Left lung (tissue), 10 donors: ENCODE measurements around the gene NHERF2. TPM values are rescaled to one million over a fixed set of nuclear protein-coding genes. Genes with fewer than 3 reads are reported as not detected.

Experiments
- ATAC-seq: fragments of 200-7000 bp; cut with Tn5 transposase; one replicate; pipeline ENCODE4 v1.9.1; 2020; ENCODE audit warnings: moderate library complexity
- DNase-seq, 4 donors: peaks; one replicate each; pipeline ENCODE4 v3.0.0-alpha.2; 2013 to 2020
- H3K27ac ChIP-seq, 2 donors: fragments of 200-600 bp; sonication (generic) in 1 of 2; one replicate each; pipeline versions ENCODE4 v1.5.0 to v1.8.0; 2020 to 2021
- H3K27me3 ChIP-seq, 2 donors: fragments of 200-600 bp; sonication (generic) in 1 of 2; one replicate each; pipeline versions ENCODE4 v1.5.0 to v1.8.0; 2020 to 2021
- H3K36me3 ChIP-seq, 2 donors: fragments of 200-600 bp; sonication (generic) in 1 of 2; one replicate each; pipeline versions ENCODE4 v1.5.0 to v1.8.0; 2020 to 2021
- H3K4me1 ChIP-seq, 2 donors: fragments of 200-600 bp; one replicate each; pipeline ENCODE4 v1.8.0; 2021
- H3K4me3 ChIP-seq, 2 donors: fragments of 200-600 bp; sonication (generic) in 1 of 2; one replicate each; pipeline versions ENCODE4 v1.5.0 to v1.8.0; 2020 to 2021; ENCODE audit warnings: mild to moderate bottlenecking in 1 of 2
- H3K9me3 ChIP-seq, 2 donors: fragments of 200-600 bp; sonication (generic) in 1 of 2; one replicate each; pipeline versions ENCODE4 v1.5.0 to v1.8.0; 2020 to 2021
- intact Hi-C, 2 donors: fragments of 100-400 bp; cut with DNase I; formaldehyde crosslinking; loops; one replicate each; pipeline versions ENCODE4 v1.11.2 to v1.14.2; 2022
- polyA plus RNA-seq, 6 donors: library from polyadenylated mRNA; unstranded; fragments of 120-200 nt; gene quantifications; one replicate each; pipeline ENCODE4 v1.2.1, GENCODE V29; 2013; ENCODE audit not compliant: insufficient read length in 6 of 6
- total RNA-seq, 2 donors: library from RNA; stranded (reverse); fragmentation: NEBNext Ultra II Directional; extraction: Animal tissue kit (Norgen Biotek cat#: 25700); gene quantifications; one replicate each; pipeline ENCODE4 v1.2.1, GENCODE V29; 2021
- TF ChIP-seq, protein P1 (sequence below), 2 donors: fragments of 200-600 bp; sonication (generic) in 1 of 2; IDR thresholded peaks; one replicate each; pipeline versions ENCODE4 v1.5.0 to v1.8.0; 2021; ENCODE audit warnings: antibody characterized with exemption in 2 of 2
- donor health status: DM: no; HTN: yes; CAD: no.
- donor health status: DM: no; HTN: no; CAD: no.

The NHERF2 gene
- total and polyA plus RNA-seq, 8 donors = 68.1 to 349 (median 109) TPM

- peak overlapping the region in 1 of 2 donors; percentile 57 for H3K27ac ChIP-seq
- intact Hi-C loops = no loop called here
- TF ChIP-seq, protein P1, sequence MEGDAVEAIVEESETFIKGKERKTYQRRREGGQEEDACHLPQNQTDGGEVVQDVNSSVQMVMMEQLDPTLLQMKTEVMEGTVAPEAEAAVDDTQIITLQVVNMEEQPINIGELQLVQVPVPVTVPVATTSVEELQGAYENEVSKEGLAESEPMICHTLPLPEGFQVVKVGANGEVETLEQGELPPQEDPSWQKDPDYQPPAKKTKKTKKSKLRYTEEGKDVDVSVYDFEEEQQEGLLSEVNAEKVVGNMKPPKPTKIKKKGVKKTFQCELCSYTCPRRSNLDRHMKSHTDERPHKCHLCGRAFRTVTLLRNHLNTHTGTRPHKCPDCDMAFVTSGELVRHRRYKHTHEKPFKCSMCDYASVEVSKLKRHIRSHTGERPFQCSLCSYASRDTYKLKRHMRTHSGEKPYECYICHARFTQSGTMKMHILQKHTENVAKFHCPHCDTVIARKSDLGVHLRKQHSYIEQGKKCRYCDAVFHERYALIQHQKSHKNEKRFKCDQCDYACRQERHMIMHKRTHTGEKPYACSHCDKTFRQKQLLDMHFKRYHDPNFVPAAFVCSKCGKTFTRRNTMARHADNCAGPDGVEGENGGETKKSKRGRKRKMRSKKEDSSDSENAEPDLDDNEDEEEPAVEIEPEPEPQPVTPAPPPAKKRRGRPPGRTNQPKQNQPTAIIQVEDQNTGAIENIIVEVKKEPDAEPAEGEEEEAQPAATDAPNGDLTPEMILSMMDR (IDR thresholded peaks at IDR 0.05) = no peak
- peaks cover 5 to 20% of the 10 kb centered on the region in 2 donors for H3K4me1 ChIP-seq
- peaks cover 24 to 63% of the 10 kb centered on the region in 2 donors for H3K27me3 ChIP-seq
- ATAC-seq (no peak), DNase-seq (peak in 1 of 4 donors; percentile 76)
- H3K9me3 ChIP-seq = no peaks in the 10 kb centered on the region
- peaks cover 0 to 57% of the 10 kb centered on the region in 2 donors for H3K36me3 ChIP-seq
- peak overlapping the region in 1 of 2 donors; percentile 32 for H3K4me3 ChIP-seq
Measured at GRCh38 chr16:1978476-1979120, 48.1 kb upstream of the NHERF2 start.

GRCh38 chr16:1979271-1980029 is 47.3 kb upstream of the NHERF2 start:
- TF ChIP-seq, protein P1 (IDR thresholded peaks at IDR 0.05) = no peak
- Histone ChIP-seq H3K4me1 (peaks cover 5 to 19% of the 10 kb centered on the region in 2 donors), H3K27me3 (peaks cover 24 to 64% of the 10 kb centered on the region in 2 donors), H3K4me3 (peak overlapping the region in 1 of 2 donors; percentile 32), H3K27ac (peak overlapping the region; percentile 57 to 63), H3K9me3 (no peaks in the 10 kb centered on the region), H3K36me3 (peaks cover 0 to 51% of the 10 kb centered on the region in 2 donors)
- DNase-seq (peak in 3 of 4 donors; percentile 49 to 93 (median 85)), ATAC-seq (peak; percentile 77)
- intact Hi-C loops = no loop called here

DNA sequence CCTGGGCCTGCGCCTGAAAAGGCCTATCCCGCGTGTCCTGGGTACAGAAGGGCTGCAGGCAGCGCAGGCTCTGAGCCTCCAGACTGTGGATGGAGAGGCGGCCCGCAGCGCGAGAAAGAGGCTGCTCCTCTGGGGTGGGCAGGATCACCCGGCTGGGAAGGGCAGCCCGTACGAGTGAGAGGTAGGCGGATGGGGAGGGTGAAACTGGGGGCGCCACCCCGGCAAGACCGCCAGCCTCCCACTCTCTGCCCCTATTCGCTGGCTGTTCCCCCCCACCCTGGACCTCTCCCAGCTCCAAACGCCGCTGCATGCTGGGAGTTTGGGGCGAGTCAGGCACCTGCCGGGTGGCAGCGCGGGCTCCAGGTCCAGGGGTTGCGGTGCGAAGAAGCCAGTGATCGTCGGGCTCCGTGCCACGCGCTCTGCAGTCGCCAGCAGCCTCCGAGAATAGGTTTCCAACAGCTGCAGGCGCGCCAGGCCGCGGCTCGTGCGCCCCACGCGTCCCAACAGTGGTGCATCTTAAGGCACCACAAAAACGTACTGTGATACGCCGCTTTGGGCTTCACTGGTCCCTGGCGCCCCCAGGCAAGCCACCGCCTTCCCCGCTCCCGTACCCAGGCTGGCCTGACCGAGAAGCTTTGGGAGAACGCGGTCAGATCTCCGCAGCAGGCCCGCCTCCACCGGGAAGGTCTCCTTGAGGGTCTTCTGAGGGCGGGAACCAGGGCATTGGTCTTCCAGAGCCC is 46.5 kb upstream of the NHERF2 start:
- intact Hi-C loops = no loop called here
- Histone ChIP-seq H3K36me3 (peaks cover 0 to 45% of the 10 kb centered on the region in 2 donors), H3K4me3 (peak overlapping the region in 1 of 2 donors; percentile 32), H3K4me1 (peaks cover 12 to 27% of the 10 kb centered on the region in 2 donors), H3K27ac (peak overlapping the region; percentile 57 to 63), H3K9me3 (no peaks in the 10 kb centered on the region), H3K27me3 (peaks cover 24 to 64% of the 10 kb centered on the region in 2 donors)
- TF ChIP-seq, protein P1 (IDR thresholded peaks at IDR 0.05) = no peak
- ATAC-seq (peak; percentile 1), DNase-seq (peak in 1 of 4 donors; percentile 78)

DNA sequence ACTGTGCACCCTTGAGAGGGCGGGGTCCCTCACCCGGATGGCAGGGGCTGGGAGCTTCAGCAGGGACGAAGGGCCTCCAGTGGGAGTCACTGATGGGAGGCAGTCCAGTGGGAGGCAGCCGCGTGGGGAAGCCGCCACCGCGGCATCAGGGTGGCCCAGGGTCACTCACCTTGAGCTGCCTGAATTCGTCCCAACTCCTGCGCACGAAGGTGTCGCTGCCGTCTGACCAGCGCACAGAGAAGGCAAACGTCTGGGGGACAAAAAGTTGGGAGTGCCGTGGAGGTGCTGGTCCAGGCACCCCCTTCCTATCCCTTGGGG is 46.0 kb upstream of the NHERF2 start:
- Histone ChIP-seq H3K9me3 (no peaks in the 10 kb centered on the region), H3K36me3 (peaks cover 0 to 45% of the 10 kb centered on the region in 2 donors), H3K4me1 (peaks cover 15 to 32% of the 10 kb centered on the region in 2 donors), H3K27ac (no peak overlapping the region), H3K27me3 (peaks cover 24 to 64% of the 10 kb centered on the region in 2 donors), H3K4me3 (peak overlapping the region in 1 of 2 donors; percentile 32)
- intact Hi-C loops = no loop called here
- TF ChIP-seq, protein P1 (IDR thresholded peaks at IDR 0.05) = no peak
- ATAC-seq (no peak), DNase-seq (no peak)
